ENCODE results near the gene ARMH3.

ARMH3 gene

DNA sequence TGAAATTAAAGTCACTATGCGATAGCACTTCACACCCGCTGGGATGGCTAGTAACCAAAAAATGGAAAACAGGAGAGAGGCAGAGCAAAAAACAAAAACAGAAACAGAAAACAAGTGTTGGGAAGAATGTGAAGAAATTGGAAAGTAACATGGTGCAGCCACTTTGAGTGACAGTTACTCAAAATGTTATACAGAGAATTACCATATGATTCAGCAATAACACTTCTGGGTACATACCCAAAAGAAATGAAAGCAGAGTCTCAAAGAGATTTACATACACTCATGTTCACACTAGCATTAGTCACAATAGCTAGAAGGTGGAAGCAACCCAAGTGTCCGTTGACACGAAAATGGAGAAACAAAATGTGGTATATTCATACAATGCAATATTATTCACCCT is 123.8 kb downstream of the ARMH3 start:
- no peak for DNase-seq
- no peaks in the 10 kb centered on the region for H3K36me3 ChIP-seq (replicated peaks)
- TF ChIP-seq, protein P1, sequence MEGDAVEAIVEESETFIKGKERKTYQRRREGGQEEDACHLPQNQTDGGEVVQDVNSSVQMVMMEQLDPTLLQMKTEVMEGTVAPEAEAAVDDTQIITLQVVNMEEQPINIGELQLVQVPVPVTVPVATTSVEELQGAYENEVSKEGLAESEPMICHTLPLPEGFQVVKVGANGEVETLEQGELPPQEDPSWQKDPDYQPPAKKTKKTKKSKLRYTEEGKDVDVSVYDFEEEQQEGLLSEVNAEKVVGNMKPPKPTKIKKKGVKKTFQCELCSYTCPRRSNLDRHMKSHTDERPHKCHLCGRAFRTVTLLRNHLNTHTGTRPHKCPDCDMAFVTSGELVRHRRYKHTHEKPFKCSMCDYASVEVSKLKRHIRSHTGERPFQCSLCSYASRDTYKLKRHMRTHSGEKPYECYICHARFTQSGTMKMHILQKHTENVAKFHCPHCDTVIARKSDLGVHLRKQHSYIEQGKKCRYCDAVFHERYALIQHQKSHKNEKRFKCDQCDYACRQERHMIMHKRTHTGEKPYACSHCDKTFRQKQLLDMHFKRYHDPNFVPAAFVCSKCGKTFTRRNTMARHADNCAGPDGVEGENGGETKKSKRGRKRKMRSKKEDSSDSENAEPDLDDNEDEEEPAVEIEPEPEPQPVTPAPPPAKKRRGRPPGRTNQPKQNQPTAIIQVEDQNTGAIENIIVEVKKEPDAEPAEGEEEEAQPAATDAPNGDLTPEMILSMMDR (IDR thresholded peaks at IDR 0.05; ENCODE audit: low read depth, low read length, missing control alignments) = no peak
- H3K4me3 ChIP-seq (ENCODE audit: low read depth, low read length) = no peak overlapping the region
- no peaks in the 10 kb centered on the region for H3K27me3 ChIP-seq (replicated peaks)
- in situ Hi-C loops (cut with HindIII; ENCODE audit: low pct_ligation_motif_present, low sequenced_read_pairs) = no loop called here
- no peak overlapping the region for H3K27ac ChIP-seq

DNA sequence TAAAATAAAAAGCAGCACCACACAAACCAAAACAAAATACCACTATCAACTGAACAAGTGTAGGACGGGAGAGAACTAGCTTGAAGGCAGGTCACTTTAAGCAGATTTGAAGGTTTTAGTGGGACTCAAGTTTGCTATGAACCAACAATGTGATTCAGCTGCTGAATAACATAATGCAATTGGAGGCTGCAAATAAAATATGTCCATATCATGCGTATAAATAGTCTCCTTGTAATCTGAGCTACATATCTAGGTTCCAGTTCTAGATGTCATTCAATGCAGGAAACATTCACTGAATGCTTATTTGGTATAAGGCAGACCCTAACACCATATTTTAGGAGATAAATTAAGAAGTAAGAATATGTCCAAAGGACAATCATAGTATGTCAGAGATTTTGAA is 130.9 kb downstream of the ARMH3 start:
- no peak overlapping the region for H3K4me3 ChIP-seq (ENCODE audit: low read depth, low read length)
- TF ChIP-seq, protein P1 (IDR thresholded peaks at IDR 0.05; ENCODE audit: low read depth, low read length, missing control alignments) = no peak
- H3K36me3 ChIP-seq (replicated peaks) = no peaks in the 10 kb centered on the region
- in situ Hi-C loops (cut with HindIII; ENCODE audit: low pct_ligation_motif_present, low sequenced_read_pairs) = no loop called here
- no peaks in the 10 kb centered on the region for H3K27me3 ChIP-seq (replicated peaks)
- DNase-seq = no peak
- H3K27ac ChIP-seq = no peak overlapping the region

DNA sequence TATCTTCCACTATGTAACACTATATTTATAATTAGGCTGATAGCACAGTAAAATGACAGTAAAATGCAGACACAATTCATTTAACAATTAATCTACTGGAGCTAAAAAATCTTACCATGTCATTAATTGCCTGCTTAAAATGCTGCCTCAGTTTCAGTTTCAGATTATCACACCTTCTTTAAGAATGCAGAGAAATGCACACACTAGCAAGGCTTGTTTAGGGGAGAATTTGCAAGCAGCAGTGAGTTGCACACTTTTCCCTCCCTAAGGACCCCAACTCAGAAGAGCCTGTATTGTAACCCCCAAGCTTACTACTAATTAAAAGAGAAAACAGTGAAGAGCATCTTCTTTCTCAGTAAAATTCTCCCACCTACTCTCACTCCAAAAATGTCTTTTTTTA is 132.7 kb downstream of the ARMH3 start:
- H3K36me3 ChIP-seq (replicated peaks) = no peaks in the 10 kb centered on the region
- H3K4me3 ChIP-seq (ENCODE audit: low read depth, low read length) = no peak overlapping the region
- no peak for DNase-seq
- in situ Hi-C loops (cut with HindIII; ENCODE audit: low pct_ligation_motif_present, low sequenced_read_pairs) = no loop called here
- H3K27me3 ChIP-seq (replicated peaks) = no peaks in the 10 kb centered on the region
- no peak overlapping the region for H3K27ac ChIP-seq
- TF ChIP-seq, protein P1 (IDR thresholded peaks at IDR 0.05; ENCODE audit: low read depth, low read length, missing control alignments) = no peak

- Histone ChIP-seq H3K27me3 (replicated peaks) (no peaks in the 10 kb centered on the region), H3K36me3 (replicated peaks) (no peaks in the 10 kb centered on the region), H3K27ac (no peak overlapping the region), H3K4me3 (ENCODE audit: low read depth, low read length) (no peak overlapping the region)
- in situ Hi-C loops (cut with HindIII; ENCODE audit: low pct_ligation_motif_present, low sequenced_read_pairs) = no loop called here
- TF ChIP-seq, protein P1 (IDR thresholded peaks at IDR 0.05; ENCODE audit: low read depth, low read length, missing control alignments) = no peak
- no peak for DNase-seq
Observed at GRCh38 chr10:101922846-101923245, 133.1 kb downstream of the ARMH3 start.

DNA sequence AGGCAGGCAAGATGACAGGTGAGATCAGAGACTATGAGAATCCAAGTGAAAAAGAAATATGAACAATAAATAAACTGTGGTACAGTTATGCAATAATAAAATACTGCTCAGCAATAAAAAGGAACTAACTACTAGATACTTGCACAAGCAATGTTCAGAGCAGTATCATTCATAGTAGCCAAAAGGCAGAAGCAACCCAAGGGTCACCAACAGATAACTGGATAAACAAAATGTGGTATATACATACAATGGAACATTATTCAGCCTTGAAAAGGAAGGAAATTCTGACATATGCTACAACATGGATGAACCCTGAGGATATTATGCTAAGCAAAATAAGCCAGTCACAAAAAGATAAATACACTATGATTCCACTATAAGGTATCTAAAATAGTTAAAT is 135.4 kb downstream of the ARMH3 start:
- DNase-seq = no peak
- in situ Hi-C loops (cut with HindIII; ENCODE audit: low pct_ligation_motif_present, low sequenced_read_pairs) = no loop called here
- no peak overlapping the region for H3K4me3 ChIP-seq (ENCODE audit: low read depth, low read length)
- H3K27me3 ChIP-seq (replicated peaks) = no peaks in the 10 kb centered on the region
- TF ChIP-seq, protein P1 (IDR thresholded peaks at IDR 0.05; ENCODE audit: low read depth, low read length, missing control alignments) = no peak
- no peak overlapping the region for H3K27ac ChIP-seq
- no peaks in the 10 kb centered on the region for H3K36me3 ChIP-seq (replicated peaks)

- H3K27ac ChIP-seq = no peak overlapping the region
- H3K27me3 ChIP-seq (replicated peaks) = no peaks in the 10 kb centered on the region
- in situ Hi-C loops (cut with HindIII; ENCODE audit: low pct_ligation_motif_present, low sequenced_read_pairs) = no loop called here
- no peaks in the 10 kb centered on the region for H3K36me3 ChIP-seq (replicated peaks)
- no peak for DNase-seq
- no peak overlapping the region for H3K4me3 ChIP-seq (ENCODE audit: low read depth, low read length)
- TF ChIP-seq, protein P1 (IDR thresholded peaks at IDR 0.05; ENCODE audit: low read depth, low read length, missing control alignments) = no peak
Observed at GRCh38 chr10:101919026-101919770, 136.8 kb downstream of the ARMH3 start.
